Measurements from ENCODE around the gene MPRIP. TPM values are rescaled to one million over a fixed set of nuclear protein-coding genes. Genes with fewer than 3 reads are reported as not detected.

The MPRIP gene
- total and polyA plus RNA-seq, 2 donors (not counting 3 experiments of a cell fraction or from before 2014, with no cell fraction given): 94.6 to 246 TPM

DNA sequence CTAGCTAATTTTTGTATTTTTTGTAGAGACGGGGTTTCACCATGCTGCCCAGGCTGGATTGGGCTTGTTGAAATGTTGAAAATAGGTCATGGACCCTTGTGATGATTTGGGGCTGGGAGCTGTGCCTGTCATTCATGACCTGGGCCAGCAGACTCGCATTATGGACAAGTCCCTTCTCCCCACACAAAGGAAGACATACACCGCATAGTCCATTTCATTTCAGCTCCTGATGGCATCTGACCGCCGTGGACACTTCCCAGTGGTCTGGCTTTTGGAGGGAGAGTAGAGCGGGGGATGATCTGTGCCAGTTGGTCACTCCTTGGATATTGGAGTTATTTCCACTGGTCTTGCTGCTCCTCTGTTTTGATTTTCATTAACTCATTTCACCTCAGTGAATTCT is 34.8 kb downstream of the MPRIP start:
- Histone ChIP-seq H3K27me3 (ENCODE audit: control insufficient read depth in 2 of 2, insufficient read depth in 2 of 2, low read length in 2 of 2) (no peaks in the 10 kb centered on the region), H3K4me1 (ENCODE audit: control insufficient read depth, extremely low read depth, insufficient read depth, low read length) (peaks cover 23% of the 10 kb centered on the region), H3K9ac (replicated peaks; ENCODE audit: extremely low read depth, insufficient read depth, low read length) (no peak overlapping the region), H3K9me3 (replicated peaks; ENCODE audit: control insufficient read depth, insufficient read depth, low read length) (no peaks in the 10 kb centered on the region), H2AFZ (ENCODE audit: low read depth, low read length) (no peak overlapping the region), H3K9me1 (replicated peaks; ENCODE audit: control insufficient read depth, extremely low read depth, insufficient read depth, low read length) (no peaks in the 10 kb centered on the region), H3K79me2 (ENCODE audit: control insufficient read depth, insufficient read depth, low read length) (peaks cover 95% of the 10 kb centered on the region), H3K4me3 (replicated peaks in 1 of 3; ENCODE audit: insufficient read depth in 1 of 3, low read depth in 1 of 3, low read length in 3 of 3) (no peak overlapping the region), H4K20me1 (replicated peaks; ENCODE audit: control insufficient read depth, extremely low read depth, insufficient read depth, low read length) (peaks cover 6% of the 10 kb centered on the region), H3K27ac (ENCODE audit: insufficient read depth, low read depth, low read length) (no peak overlapping the region), H3K36me3 (ENCODE audit: control insufficient read depth in 2 of 2, extremely low read depth in 1 of 2, insufficient read depth in 2 of 2, low read length in 2 of 2) (peaks cover 0 to 13% of the 10 kb centered on the region in 2 experiments), H3K4me2 (ENCODE audit: insufficient read depth, low read length) (no peak overlapping the region)
- dilution Hi-C loops (cut with MboI; ENCODE audit: extremely low pct_ligation_motif_present, low sequenced_read_pairs): no loop called here
- no TSS peak for BruUV-seq (replicated peaks)
- ChIA-PET CTCF (no interaction called here), POLR2A (no interaction called here)
- intact Hi-C loops (cut with micrococcal nuclease): no loop called here
- TF ChIP-seq POLR2A (IDR thresholded peaks at IDR 0.05; ENCODE audit: low read depth, low read length): no peak
- TF ChIP-seq, protein P1, sequence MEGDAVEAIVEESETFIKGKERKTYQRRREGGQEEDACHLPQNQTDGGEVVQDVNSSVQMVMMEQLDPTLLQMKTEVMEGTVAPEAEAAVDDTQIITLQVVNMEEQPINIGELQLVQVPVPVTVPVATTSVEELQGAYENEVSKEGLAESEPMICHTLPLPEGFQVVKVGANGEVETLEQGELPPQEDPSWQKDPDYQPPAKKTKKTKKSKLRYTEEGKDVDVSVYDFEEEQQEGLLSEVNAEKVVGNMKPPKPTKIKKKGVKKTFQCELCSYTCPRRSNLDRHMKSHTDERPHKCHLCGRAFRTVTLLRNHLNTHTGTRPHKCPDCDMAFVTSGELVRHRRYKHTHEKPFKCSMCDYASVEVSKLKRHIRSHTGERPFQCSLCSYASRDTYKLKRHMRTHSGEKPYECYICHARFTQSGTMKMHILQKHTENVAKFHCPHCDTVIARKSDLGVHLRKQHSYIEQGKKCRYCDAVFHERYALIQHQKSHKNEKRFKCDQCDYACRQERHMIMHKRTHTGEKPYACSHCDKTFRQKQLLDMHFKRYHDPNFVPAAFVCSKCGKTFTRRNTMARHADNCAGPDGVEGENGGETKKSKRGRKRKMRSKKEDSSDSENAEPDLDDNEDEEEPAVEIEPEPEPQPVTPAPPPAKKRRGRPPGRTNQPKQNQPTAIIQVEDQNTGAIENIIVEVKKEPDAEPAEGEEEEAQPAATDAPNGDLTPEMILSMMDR (IDR thresholded peaks at IDR 0.05; ENCODE audit: extremely low read depth in 1 of 2, insufficient read depth in 1 of 2, low read depth in 1 of 2, low read length in 2 of 2): no peak
- TF ChIP-seq FOS (IDR thresholded peaks at IDR 0.05; ENCODE audit: borderline replicate concordance, insufficient read depth, low read length): no peak
- no peak for TF ChIP-seq POLR2AphosphoS5 (IDR thresholded peaks at IDR 0.05; ENCODE audit: insufficient read depth, low read depth, low read length)
- TF ChIP-seq GATA2 (IDR thresholded peaks at IDR 0.05; ENCODE audit: insufficient read depth, insufficient read length, low read depth, low read length): no peak
- no peak for TF ChIP-seq JUN (IDR thresholded peaks at IDR 0.05; ENCODE audit: borderline replicate concordance, insufficient read depth, insufficient read length, low read depth)
- TF ChIP-seq MYC (IDR thresholded peaks at IDR 0.05; ENCODE audit: low read depth, low read length): no peak
- DNase-seq (ENCODE audit: low read depth, low spot score): no peak
- no peak for FAIRE-seq

All from endothelial cell of umbilical vein (primary cell).